GM23248 (cell line): ENCODE measurements around the gene BICDL2.

Experiments
- EZH2 ChIP-seq: fragments of 200-600 bp; sonication (generic); IDR thresholded peaks from 2 replicates; pipeline ENCODE4 v1.6.1; 2018; ENCODE audit warnings: antibody characterized with exemption, mild to moderate bottlenecking; ENCODE audit not compliant: insufficient read depth, poor library complexity, severe bottlenecking
- EZH2phosphoT487 ChIP-seq: fragments of 200-600 bp; sonication (generic); IDR thresholded peaks from 2 replicates; pipeline ENCODE4 v1.6.1; 2018; ENCODE audit warnings: antibody characterized with exemption, moderate library complexity, mild to moderate bottlenecking, low read depth; ENCODE audit not compliant: insufficient read depth

- TF ChIP-seq EZH2phosphoT487 (0 out of 2 replicates have a peak, but pooled peaks have one; percentile 30), EZH2 (no peak)
Observed at GRCh38 chr16:3036726-3037315, at the start of gene BICDL2.
